Limb (tissue), 2 donors: Measurements from ENCODE around the gene CYP3A4.
"Not testable (repeated sequence)": the region's sequence is repeated elsewhere in the genome, so short reads cannot be mapped to it uniquely, and the experiment has no call there.

Experiments
- DNase-seq, 2 donors: peaks; one replicate each; pipeline ENCODE4 v3.0.0-alpha.2; 2016; ENCODE audit errors: extremely low spot score in 2 of 2

CYP3A4 gene

DNA sequence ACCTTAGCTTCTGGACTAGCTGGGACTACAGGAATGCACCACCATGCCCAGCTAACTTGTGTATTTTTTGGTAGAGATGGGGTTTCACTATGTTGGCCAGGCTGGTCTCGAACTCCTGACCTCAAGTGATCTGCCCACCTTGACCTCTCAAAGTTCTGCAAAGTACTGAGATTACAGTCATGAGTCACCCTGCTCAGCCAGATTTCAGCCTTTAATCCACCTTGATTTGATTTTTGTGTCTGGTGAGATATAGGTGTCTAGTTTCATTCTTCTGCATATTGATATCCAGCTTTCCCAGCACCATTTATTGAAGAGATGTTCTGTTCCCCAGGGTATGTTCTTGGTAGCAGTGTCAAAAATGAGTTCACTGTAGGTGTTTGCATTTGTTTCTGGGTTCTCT is 28.9 kb downstream of the CYP3A4 start:
- no peak for DNase-seq

DNA sequence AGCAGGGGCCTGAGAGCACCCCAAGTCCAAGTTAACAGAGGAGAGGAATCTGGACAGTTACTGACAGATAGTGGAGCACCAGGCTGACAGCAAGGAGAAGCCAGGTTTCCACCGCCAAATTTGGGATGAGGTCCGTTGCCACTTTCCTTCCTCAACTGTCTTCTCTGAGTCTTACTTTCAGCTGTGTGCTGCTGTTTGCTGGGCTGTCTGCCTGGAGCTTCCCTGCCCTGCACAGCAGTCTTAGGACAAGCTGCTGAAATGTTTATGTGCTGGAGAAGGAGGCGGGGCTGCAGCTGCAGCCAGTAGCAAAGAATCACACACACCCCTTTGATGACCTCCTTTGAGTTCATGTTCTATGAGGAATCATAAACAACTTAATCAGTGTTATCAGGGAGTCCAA is 31.6 kb downstream of the CYP3A4 start:
- DNase-seq: no peak

DNA sequence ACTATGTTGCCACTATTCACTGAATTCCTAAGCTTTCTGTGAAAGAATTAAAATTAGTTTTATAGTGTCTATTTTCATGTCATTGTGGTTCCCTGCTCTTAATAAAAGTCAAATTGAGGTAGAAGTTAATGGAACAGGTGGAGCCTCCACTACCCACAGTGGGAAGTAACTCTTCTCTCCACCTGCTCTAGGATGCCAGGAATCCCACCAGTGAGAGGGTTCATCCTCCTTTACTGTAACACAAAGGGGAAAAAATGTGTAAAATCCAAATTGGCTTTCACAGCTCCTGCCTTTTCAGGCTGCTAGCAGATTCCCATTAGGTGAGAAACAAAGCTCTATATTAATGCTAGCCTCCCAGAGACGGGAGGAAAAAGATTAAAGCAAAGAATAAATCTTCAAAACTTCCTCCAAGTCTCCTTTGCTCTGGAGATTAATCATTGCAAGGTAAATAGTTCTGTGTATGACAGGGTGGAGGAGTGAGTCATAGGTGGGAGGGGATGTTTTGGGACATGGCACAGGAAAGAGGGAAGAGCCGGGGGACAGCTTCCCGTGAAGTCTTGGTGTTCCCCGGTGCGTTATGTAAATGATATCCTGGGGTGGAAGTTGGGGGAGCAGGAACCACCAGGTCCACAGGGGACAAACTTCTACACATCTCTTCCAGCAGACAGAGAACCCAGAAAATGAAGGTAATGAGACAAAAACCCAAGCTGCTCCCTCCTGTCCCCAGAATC is 32.5 kb downstream of the CYP3A4 start:
- DNase-seq: not testable (repeated sequence)

DNA sequence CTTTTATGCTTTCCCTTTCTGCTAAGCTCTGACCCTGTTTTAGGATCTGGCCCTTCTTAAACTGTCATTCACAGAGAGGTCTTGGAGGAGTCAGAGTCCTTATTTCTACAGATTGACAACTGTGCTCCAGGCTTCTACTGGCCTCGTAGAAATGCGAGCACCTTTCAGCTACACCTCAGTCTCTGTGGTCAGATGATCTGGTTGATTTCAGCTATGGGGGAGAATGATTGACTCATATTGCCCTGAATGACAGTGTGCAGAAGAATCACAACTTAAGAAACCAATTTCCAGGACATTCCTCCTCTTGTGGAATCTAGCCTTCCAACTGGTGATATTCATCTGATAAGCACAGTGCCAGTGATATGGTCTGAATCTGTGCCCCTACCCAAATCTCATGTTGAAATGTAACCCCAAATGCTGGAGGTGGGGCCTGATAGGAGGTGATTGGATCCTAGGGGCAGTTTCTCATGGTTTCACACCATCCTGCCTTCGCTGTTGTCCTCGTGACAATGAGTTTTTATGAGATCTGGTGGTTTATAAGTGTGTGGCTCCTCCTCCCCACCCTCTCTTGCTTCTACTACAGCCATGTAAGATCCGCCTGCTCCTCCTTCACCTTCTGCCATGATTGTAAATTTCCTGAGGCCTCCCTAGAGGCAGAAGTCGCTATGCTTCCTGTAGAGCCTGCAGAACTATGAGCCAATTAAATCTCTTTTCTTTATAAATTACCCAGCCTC is 35.0 kb downstream of the CYP3A4 start:
- no peak for DNase-seq

DNA sequence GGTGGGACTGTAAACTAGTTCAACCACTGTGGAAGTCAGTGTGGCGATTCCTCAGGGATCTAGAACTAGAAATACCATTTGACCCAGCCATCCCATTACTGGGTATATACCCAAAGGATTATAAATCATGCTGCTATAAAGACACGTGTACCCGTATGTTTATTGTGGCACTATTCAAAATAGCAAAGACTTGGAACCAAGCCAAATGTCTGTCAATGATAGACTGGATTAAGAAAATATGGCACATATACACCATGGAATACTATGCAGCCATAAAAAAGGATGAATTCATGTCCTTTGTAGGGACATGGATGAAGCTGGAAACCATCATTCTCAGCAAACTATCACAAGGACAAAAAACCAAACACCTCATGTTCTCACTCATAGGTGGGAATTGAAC is 37.1 kb downstream of the CYP3A4 start:
- not testable (repeated sequence) for DNase-seq

DNA sequence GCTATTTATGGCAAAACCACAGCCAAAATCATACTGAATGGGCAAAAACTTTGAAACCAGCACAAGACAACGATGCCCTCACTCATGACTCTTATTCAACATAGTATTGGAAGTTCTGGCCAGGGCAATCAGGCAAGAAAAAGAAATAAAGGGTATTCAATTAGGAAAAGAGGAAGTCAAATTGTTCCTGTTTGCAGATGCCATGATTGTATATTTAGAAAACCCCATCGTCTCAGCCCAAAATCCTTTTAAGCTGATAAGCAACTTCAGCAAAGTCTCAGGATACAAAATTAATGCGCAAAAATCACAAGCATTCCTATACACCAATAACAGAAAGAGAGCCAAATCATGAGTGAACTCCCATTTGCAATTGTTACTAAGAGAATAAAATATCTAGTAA is 38.6 kb downstream of the CYP3A4 start:
- not testable (repeated sequence) for DNase-seq

DNA sequence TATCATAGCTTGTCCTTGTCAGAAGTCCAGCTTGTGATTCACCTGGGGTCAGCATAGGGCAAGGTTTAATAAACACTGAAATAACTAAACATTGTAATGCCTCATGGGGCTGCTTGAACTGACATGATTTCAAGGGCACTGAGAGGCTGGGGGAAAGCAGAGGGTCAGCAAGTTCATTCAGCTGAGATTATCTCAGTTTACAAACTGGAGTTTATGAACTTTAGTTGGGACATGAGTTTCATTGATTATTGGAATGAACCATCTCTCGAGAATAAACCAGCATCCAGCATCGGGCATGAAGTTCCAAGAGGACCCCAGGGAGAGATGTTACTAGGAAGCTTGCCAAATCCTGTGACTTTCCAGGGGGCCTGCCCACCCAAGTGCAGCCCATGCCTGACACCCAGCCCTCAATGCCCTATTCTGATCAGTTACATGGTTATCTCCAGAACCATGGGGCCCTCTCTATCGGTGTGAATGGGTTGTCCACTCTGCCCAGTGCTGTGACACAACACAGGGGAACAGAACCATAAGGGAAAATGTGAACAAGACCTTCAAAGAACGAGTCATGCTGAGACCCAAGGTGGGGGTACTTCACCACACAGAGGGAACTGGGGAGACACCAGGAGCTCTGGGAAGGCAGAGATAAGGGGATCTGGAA is 41.1 kb downstream of the CYP3A4 start:
- DNase-seq: no peak

DNA sequence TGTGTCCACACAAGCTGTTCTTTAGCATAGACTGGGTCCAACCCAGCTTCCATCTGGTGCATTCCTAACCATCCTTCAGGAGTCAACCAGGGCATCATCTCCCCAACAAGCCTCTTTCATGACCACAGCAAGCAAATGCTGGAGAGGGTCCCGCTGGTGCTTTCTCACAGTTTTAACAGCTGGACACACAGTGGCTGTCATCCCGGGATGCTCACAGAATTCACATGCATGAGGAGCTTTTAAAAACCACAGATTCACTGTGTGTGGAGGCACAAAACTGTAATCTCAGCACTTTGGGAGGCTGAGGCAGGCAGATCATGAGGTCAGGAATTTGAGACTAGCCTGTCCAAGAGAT is 42.6 kb downstream of the CYP3A4 start:
- no peak for DNase-seq

DNA sequence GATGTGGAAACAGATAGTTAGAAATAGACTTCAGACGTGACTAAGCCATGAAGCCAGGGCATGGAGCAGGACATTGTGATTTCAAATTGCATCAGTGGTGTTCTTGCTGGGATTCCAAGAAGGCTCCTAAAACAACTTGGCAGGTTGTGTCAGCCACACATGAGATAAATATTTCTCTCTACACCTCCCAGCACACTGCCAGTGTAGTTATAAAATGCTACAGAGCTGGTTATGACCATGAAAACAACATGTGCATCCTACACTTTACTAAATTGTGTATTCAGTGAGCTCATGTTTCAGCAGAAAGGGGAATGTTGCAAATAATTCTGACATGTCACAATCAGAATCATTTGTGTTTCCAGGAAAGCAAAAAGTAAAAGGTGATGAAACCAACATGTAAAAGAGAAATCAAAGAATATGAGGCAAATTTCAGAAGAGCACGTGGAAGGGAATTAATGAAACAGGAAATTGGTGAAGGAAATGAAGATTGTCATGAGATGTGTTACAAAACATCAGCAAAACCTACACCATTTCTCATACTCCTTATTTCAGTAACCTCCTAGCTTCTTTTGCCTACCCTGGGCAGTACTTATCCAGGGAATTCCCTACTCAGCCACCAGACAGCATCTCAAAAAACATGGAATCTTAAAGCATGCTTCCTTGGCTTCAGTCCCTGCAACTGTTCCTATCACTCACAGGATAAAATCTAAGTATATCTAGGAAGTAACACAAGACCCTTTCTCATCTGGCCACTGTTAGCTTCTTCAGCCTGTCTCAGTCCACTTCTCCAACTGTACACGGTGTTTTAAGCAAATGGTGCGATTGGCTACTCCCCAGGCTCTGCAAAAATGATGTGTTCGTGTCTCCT is 43.2 kb downstream of the CYP3A4 start:
- DNase-seq: peak in 1 of 2 donors; percentile 24

DNA sequence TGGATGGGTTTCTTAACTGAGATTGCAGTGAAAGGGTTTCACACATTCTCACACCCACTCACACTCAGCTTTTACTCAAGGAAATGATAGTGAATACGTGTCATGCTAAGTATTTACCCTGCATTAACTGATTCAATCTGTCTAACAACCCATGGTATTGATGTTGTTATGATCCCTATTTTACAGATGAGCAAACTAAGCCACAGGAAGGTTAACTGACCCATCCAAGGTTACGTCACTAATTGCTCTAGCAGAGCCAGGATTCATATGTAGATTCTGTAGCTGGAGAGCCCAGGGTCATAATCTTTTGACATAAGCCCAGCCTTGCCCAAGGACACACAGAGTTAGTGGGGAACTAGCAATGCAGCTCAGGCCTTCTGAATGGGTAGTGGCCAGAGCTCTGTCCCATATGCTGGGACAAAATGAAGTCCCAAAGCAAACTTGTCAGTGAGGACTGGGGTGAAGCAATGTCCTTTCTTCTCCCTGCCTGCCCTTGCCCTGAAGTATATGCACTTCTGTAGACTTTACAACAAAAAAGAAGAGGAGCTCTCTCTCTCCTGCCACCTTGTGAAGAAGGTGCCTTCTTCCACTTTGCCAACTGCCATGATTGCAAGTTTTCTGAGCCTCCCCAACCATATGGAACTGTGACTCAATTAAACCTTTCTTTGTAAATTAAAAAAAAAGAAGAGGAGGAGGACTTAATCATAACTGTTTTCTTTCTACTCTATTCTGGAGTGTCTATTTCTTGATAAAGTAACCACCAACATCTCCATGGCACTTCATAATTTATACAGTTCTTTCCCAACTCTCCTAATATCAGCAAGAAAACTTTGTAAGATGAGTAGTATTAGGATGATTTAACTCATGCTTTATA is 44.0 kb downstream of the CYP3A4 start:
- DNase-seq: no peak

DNA sequence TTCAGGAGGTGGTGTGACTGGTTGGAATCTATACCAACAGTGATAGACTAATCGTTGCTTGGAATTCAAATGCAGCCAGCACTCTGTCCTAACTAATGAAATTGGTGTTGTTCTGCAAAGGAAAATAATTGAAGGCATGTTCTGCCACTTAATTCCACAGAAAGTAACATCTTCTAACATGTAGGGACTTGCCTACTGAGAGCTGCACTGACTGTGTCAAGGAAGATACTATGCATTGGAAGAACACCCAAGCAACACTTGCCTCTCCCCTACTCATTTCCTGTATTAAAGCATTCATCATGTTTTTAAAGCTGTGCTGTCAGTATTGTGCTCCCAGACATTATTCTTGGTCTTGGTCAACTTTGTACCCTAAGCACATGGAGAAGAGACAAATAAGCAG is 46.3 kb downstream of the CYP3A4 start:
- DNase-seq: no peak

DNA sequence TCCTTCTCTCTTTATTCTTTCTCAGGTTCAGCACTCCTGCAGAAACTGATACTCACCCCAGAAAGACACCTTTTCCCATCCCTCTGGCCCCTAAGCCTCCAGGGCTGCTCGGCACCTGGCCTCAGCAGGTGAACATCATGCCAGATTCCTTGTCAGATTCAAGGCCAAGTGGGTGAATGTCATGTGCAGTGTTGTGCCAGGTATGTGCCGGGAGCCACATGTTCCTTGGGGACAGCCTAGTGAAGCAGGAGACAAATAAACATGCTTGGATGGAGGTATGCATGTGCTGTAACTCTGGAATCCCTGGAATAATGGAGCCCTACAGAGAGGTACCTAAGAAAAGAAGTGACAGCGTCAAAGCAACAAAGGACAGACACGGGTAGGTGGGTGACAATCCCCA is 47.3 kb downstream of the CYP3A4 start:
- not testable (repeated sequence) for DNase-seq

DNA sequence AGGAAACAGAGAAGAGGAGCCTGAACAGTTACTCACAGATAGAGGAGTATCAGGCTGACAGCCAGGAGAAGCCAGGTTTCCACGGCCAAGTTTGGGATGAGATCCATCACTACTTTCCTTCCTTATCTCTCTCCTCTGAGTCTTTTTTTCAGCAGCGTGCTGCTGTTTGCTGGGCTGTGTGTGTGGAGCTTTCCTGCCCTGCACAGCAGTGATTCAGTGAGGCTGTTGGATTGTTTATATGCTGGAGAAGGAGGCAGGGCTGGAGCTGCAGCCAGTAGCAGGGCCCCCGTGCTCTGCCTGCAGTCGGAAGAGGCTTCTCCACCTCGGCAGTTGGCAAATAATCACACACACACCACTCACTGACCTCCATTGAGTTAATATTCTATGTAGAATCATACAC is 49.0 kb downstream of the CYP3A4 start, which contains the start of gene CYP3A7:
Gene CYP3A7, minus strand, starts transcription at position 210 of the 400 bp plus-strand sequence. Its CDS starts 103 bp downstream, at position 107.
- no peak for DNase-seq

DNA sequence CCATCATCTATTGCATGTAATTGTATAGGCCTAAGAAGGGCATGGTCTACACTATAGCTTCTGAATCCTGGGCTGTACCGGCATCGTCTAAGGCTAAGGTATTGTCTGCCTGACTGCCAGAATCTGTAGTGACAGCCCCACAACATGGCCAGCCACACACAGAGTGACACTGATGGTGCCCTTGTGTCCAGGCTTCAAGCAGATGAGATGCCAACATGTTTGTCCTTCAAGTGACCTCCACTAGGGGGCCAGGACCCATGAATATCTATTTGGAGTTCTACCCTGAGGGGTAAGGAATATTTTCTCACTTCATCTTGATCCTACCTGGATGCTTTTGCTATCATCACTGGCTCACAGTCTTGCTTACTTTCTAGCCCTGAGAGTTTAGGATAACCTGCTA is 50.5 kb downstream of the CYP3A4 start:
- no peak for DNase-seq

DNA sequence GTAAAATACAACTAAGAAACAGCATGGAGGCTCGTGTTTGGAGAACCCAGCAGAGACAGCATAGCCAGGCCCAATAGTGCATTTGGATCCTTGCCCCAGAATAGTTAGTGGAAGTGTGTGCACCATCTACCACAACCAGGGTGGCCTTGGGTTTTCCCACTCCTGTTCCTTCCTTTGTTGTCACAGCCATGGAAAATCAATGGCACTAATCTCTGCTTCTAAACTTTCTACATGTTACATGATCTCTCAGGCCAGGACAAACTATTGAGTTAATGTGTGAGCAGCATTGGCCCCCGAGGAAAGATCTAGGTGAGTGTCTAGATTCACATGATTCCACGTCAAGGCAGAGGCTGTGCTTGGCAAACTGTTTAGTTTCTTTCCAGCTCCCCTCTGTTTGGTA is 51.0 kb downstream of the CYP3A4 start:
- no peak for DNase-seq

DNA sequence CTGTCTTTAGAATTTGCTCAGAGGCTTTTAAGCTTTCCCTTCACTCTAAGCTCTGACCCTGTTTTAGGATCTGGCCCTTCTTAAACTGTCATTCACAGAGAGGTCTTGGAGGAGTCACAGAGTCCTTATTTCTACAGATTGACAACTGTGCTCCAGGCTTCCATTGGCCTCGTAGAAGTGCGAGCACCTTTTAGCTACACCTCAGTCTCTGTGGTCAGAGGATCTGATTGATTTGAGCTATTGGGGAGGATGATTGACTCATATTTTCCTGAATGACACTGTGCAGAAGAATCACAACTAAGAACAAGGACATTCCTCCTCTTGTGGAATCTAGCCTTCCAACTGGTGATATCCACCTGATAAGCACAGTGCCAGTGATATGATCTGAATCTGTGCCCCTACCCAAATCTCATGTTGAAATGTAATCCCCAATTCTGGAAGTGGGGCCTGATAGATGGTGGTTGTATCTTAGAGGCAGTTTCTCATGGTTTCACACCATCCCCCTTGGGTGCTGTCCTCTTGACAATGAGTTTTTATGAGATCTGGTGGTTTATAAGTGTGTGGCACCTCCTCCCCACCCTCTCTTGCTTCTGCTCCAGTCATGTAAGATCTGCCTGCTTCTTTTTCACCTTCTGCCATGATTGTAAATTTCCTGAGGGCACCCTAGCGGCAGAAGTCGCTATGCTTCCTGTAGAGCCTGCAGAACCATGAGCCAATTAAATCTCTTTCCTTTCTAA is 52.2 kb downstream of the CYP3A4 start:
- no peak for DNase-seq

DNA sequence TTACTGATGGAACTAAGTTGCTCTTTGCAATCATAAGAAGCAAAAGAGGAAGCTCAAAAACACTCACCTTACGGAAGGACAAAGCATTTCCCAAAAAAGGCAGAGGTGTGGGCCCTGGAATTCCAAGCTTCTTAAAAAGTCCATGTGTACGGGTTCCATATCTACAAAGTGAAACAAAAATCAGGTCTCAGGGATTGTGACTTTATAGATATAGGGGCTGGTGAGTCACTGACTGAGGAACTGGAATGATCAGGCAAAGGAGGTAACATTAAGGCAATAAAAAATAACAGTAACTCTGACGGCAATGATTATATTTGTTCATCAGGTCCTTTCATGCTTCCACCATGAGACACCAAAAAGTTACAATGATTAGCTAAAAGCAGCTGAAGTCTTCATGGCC is 53.0 kb downstream of the CYP3A4 start:
- DNase-seq: no peak

DNA sequence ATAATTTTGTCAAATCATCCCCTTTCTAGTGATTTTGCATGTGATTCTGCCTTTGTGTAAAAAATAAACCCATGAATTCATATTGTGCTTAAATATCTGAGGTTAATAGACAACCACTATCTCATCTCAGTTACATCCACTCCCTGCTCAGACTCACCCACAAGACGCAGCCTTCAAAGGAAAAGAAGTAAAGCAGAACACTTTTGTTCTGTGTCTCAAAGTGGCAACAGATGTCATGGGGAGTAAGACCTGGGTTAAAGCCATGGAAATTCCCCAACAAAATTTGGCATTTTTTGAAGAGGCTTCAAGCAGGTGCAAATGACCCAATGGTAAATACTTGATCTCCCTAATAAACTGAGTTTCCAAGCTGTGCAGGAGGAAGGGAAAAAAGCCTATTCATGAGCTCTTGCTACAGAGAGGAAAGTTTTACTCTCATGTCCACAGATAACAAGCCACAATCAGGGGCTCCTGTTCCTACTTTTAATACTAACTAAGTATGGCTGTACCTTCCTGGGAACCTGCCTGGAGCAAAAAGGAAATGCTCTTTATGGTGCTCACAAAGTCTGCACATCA is 53.7 kb downstream of the CYP3A4 start:
- DNase-seq: no peak

DNA sequence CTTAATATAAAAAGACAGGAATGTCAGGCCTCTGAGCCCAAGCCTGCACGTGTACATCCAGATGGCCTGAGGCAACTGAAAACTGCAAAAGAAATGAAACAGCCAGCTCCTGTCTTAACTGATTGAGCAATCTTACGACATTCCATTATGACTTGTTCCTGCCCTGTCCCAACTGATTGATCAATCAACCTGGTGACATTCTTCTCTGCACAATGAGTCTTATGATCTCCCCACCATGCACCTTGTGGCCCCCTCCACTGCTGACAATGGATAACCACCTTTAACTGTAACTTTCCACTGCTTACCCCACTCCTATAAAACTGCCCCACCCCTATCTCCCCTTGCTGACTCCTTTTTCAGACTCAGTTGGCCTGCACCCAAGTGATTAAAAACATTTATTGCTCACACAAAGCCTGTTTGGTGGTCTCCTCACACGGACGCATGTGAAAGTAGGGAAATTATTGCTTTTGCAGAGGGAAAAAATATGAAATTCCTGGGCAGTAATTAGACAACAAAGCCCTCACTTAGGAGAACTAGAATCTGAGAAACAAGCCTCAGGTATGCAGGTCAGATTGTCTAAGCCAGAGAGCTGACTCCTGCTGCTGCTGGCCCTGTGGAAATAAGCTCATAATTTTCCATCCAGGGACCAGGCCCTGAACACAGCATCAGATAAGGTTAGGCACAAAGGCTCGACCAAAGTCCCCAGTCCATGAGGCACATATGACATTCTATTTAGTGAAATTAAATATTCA is 54.3 kb downstream of the CYP3A4 start:
- DNase-seq: no peak
